ENCODE measurements around the gene ADRA2B.

The ADRA2B gene

GRCh38 chr2:96138179-96139145 lies 22.1 kb upstream of the ADRA2B start, which contains the start of gene ASTL:
TSS of gene ASTL (minus strand) at chr2:96138502. CDS start at chr2:96138436, 66 bp downstream.
- in situ Hi-C loops (cut with HindIII; ENCODE audit: low sequenced_read_pairs), result no loop called here

- in situ Hi-C loops (cut with HindIII; ENCODE audit: low sequenced_read_pairs), result no loop called here
These were observed 21.2 kb upstream of the ADRA2B start for GRCh38 chr2:96137321-96138178.

- in situ Hi-C loops (cut with HindIII; ENCODE audit: low sequenced_read_pairs), result no loop called here
These were observed 19.9 kb upstream of the ADRA2B start for GRCh38 chr2:96136129-96136720.

- in situ Hi-C loops (cut with HindIII; ENCODE audit: low sequenced_read_pairs), result no loop called here
These were observed 19.2 kb upstream of the ADRA2B start for GRCh38 chr2:96135621-96136020.

- in situ Hi-C loops (cut with HindIII; ENCODE audit: low sequenced_read_pairs), result no loop called here
These were observed 18.8 kb upstream of the ADRA2B start for GRCh38 chr2:96135171-96135570.

GRCh38 chr2:96134421-96134820 lies 18.1 kb upstream of the ADRA2B start:
- in situ Hi-C loops (cut with HindIII; ENCODE audit: low sequenced_read_pairs), result no loop called here

- in situ Hi-C loops (cut with HindIII; ENCODE audit: low sequenced_read_pairs), result no loop called here
These were observed 15.7 kb upstream of the ADRA2B start for GRCh38 chr2:96131813-96132745.

- in situ Hi-C loops (cut with HindIII; ENCODE audit: low sequenced_read_pairs), result no loop called here
These were observed 14.9 kb upstream of the ADRA2B start for GRCh38 chr2:96131152-96131812.

GRCh38 chr2:96130483-96130882 lies 14.1 kb upstream of the ADRA2B start:
- in situ Hi-C loops (cut with HindIII; ENCODE audit: low sequenced_read_pairs), result no loop called here

- in situ Hi-C loops (cut with HindIII; ENCODE audit: low sequenced_read_pairs), result no loop called here
These were observed 13.3 kb upstream of the ADRA2B start for GRCh38 chr2:96129528-96130120.

GRCh38 chr2:96128456-96128855 lies 12.1 kb upstream of the ADRA2B start:
- in situ Hi-C loops (cut with HindIII; ENCODE audit: low sequenced_read_pairs), result no loop called here

GRCh38 chr2:96124406-96125265 lies 8.3 kb upstream of the ADRA2B start:
- in situ Hi-C loops (cut with HindIII; ENCODE audit: low sequenced_read_pairs), result no loop called here

GRCh38 chr2:96123936-96124335 lies 7.6 kb upstream of the ADRA2B start:
- in situ Hi-C loops (cut with HindIII; ENCODE audit: low sequenced_read_pairs), result no loop called here

GRCh38 chr2:96123290-96123689 lies 6.9 kb upstream of the ADRA2B start:
- in situ Hi-C loops (cut with HindIII; ENCODE audit: low sequenced_read_pairs), result no loop called here

- in situ Hi-C loops (cut with HindIII; ENCODE audit: low sequenced_read_pairs), result no loop called here
These were observed 6.0 kb upstream of the ADRA2B start for GRCh38 chr2:96122391-96122790.

GRCh38 chr2:96121414-96121813 lies 5.0 kb upstream of the ADRA2B start:
- in situ Hi-C loops (cut with HindIII; ENCODE audit: low sequenced_read_pairs), result no loop called here

- in situ Hi-C loops (cut with HindIII; ENCODE audit: low sequenced_read_pairs), result no loop called here
These were observed 4.6 kb upstream of the ADRA2B start for GRCh38 chr2:96120991-96121390.

- in situ Hi-C loops (cut with HindIII; ENCODE audit: low sequenced_read_pairs), result no loop called here
These were observed 3.8 kb upstream of the ADRA2B start for GRCh38 chr2:96120091-96120720.
